Stimulated activated CD8-positive, alpha-beta memory T cell treated with anti-CD3 and anti-CD28 coated beads, Interleukin-4, amount 100 ng/mL, for 4 hours (primary cell): Measurements from ENCODE around the gene GBP4.
A peak's percentile ranks its signal among the peaks of the same experiment; 100 is the strongest.
"Not testable (repeated sequence)": the region's sequence is repeated elsewhere in the genome, so short reads cannot be mapped to it uniquely, and the experiment has no call there.

ENCODE experiments used
- DNase-seq, 2 donors: peaks; one replicate each; pipeline ENCODE4 v3.0.0-alpha.2; 2020; ENCODE audit warnings: low read depth in 2 of 2, low spot score in 1 of 2

Gene GBP4, protein sequence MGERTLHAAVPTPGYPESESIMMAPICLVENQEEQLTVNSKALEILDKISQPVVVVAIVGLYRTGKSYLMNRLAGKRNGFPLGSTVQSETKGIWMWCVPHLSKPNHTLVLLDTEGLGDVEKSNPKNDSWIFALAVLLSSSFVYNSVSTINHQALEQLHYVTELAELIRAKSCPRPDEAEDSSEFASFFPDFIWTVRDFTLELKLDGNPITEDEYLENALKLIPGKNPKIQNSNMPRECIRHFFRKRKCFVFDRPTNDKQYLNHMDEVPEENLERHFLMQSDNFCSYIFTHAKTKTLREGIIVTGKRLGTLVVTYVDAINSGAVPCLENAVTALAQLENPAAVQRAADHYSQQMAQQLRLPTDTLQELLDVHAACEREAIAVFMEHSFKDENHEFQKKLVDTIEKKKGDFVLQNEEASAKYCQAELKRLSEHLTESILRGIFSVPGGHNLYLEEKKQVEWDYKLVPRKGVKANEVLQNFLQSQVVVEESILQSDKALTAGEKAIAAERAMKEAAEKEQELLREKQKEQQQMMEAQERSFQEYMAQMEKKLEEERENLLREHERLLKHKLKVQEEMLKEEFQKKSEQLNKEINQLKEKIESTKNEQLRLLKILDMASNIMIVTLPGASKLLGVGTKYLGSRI

DNA sequence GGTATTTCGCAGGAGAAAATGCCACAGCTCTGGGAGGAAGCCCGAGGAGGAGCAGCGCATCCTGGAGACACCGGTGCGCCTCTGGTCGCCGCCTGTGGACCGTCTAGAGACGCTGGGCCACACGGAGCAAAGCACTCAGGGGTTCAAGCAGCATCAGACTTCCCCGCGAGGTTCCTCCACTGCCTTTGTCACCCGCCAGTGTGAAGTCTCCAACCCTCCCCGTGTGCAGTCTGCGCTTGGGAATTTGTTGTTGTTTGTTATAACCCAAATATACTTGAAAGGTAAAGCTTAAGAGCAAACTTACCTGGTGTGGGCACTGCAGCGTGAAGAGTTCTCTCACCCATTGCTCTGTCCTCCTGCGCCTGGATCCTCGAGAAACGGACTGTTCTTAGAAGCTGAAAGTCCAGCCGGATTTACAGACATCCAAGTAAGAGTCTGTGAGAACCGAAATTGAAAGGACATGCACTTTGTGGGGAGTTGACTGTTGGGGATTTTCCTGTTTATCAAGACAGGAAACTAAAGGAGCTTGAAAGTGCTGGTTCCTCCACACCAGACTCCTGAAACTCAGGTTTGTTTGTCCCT is at the start of gene GBP4:
Gene GBP4 (minus strand): TSS at position 452 of the 582 bp plus-strand sequence. CDS start 108 bp downstream, at position 344.
- peak; percentile 13 to 15 for DNase-seq

DNA sequence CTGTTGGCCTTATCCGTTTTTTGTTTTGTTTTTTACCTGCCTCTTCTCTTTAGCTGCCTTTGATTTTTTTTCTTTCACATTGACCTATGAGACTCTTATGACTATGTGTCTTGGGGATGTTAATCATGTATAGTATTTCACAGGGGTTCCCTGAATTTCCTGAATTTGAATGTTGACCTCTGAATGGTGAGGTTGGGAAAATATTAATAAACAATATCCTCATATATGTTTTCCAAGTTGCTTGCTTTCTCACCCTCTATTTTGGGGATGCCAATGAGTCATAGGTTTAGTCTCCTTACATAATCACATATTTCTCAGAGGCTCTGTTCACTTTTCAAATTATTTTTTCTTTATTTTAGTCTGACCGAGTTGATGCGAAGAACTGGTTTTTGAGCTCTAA is 44.3 kb upstream of the GBP4 start:
- no peak for DNase-seq

DNA sequence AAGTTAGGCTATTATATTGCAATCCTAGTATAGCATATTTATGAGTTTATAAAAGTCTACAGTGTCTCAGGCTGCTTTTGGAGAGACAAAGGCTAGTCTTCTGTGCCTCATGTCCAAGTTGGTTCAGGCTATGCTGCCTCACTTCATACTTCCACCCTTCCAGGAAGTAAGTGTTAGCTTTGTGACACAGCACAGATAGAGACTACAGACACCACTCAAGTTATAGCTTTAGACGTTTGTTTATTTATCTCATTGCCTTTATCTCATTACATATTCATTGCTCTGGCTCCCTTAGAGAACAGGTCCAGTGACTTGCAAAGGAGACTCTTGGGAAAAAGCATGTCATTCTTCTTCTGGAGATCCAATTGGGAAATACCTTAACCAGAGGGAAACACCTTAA is 22.6 kb upstream of the GBP4 start:
- DNase-seq = no peak

DNA sequence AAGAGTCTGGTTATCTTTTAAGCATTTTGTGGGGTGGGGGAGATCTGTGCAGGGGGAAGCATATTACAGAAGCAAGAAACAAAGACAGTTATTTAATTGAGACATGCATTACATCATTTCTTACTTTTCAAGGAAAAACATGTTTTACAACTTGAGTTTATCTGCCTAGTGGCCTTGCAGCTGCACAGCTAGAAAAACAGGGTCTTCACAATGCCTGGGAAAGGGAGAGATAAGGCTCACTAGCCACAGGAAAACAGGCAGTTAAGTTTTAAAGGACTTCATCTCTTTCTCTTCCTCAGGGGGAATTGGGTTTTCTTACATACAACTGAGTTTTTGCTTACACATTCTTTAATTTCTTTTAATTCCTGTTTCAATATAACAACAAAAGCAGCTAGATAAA is 21.1 kb upstream of the GBP4 start:
- DNase-seq = not testable (repeated sequence)

DNA sequence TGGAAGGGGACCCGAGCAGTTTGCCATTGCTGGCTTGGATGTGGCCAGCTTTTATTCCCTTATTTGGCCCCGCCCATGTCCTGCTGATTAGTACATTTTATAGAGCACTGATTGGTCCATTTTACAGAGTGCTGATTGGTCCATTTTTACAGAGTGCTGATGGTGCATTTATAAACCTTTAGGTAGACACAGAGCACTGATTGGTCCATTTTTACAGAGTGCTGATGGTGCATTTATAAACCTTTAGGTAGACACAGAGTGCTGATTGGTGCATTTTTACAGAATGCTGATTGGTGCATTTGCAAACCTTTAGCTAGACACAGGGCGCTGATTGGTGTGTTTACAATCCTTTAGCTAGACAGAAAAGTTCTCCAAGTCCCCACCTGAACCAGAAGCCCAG is 20.2 kb upstream of the GBP4 start:
- not testable (repeated sequence) for DNase-seq

DNA sequence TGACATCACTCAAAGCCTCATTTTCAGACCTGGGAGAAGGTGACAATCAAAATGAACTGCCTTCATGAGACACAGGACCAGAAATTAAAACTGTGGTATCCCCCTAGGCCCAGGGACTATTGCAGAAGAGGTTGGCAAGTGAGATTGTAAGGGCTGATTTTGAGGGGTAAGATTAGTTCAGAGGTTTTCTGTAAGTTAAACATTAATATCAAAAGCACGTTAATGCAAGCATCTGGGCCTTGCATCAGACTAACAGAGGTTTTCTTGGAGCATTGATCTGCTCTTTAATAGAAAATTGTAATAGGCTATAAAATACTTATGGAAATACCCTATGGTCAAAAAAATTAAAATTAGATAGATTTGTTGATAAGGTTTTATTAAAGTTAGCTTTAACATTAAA is 14.6 kb upstream of the GBP4 start:
- DNase-seq = no peak

DNA sequence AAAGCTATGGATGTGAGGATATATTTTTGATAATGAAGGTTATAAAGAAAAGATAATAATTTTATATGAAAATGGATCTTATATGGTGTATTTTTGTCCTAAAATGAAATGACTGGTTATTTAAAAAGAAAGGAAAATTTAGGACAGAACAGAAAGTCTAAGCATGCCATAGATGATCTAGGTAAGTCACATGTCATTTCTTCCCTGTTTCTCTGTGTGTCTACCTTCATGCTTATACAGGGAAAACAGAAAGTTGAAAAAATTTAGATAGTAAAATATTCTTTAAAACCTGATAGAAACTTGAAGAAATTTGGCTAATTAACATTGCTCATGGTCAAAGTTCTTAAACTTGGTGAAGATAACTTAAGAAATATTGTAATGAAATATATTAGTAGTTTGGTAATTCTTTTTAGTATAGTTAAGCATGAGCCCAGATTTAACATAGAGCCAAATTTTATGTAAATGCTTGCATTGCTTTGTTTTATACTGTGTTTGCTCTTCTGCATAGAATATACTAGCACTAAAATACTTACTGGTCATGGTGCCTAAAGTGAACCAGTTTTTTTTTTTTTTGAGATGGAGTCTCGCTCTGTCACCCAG is 12.4 kb upstream of the GBP4 start:
- no peak for DNase-seq

DNA sequence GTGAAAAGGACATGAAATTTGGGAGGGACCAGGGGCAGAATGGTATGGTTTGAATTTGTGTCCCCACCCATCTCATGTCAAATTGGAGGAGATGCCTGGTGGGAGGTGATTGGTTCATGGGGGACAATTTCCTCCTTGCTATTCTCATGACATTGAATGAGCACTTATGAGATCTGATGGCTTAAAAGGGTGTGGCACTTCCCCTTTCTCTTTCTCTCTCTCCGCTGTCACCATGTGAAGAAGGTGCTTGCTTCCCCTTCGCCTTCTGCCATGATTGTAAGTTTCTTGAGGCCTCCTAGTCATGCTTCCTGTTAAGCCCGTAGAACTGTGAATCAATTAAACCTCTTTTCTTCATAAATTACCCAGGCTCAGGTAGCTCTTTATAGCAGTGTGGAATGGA is 7.6 kb upstream of the GBP4 start:
- no peak for DNase-seq

DNA sequence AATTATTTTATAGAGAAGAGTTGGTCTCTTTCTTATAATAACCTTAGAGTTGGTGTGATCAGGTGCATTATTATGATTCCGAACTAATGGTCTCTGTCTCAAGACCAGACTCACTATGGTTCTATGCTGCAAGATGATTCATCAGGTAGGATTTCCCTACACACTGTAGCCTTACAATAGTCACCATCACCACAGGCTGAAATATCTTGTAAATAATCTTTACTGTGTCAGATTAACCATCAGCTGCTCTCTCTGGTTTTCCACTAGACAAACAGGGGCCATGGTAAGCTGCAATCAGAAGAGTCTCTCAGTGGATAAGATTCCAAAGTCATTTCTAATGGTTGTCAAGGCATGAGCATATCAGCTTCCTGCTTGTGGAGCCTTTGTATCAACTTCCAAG is 4.4 kb upstream of the GBP4 start:
- DNase-seq = no peak

DNA sequence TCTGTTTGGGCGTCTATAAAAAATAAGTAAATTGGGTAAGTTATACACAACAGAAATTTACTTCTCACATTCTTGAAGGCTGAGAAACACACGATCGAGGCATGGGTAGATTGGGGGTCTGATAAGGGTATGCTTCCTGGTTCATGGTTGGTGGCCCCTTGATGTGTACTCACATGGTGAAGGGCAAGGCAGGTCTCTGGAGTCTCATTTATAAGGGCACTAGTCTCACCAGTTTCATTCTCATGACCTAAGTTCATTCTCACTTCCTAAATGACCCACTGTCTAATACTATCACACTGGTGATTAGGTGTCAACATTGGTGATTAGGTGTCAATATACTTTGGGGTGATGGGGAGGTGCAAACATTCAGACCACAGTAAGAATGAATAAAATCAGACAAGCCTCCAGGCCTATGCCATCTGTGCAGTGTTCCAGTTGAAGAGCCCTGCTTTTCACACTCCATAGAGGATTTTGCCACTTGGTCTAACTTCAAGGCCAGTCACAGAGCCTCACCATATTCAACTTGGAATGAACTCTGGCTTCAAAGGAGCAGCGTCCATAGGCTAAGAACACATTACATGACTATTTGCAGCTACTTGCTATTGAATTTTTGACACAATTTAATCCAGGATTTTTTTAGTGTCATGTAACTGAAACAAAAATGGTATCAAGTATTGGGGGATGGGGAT is 2.5 kb upstream of the GBP4 start:
- DNase-seq = no peak

DNA sequence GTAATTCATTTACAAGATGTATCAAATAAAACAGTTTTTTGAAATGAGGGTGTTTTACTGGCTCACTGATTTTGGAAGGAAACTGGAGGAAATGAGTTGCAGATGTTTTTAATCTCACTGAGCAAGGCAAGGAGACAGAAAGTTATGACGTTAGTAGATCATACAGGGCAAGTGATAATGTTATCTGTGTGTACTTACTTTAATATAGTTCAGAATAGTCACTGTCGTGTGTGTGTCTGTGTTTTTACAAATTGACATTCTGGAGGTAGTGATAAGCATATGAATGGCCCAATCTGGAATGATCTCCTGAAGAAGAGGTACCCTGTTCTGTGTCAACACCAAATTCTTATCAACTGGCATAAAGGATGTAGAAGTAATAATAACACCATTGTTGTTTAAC is 1.9 kb upstream of the GBP4 start:
- no peak for DNase-seq

DNA sequence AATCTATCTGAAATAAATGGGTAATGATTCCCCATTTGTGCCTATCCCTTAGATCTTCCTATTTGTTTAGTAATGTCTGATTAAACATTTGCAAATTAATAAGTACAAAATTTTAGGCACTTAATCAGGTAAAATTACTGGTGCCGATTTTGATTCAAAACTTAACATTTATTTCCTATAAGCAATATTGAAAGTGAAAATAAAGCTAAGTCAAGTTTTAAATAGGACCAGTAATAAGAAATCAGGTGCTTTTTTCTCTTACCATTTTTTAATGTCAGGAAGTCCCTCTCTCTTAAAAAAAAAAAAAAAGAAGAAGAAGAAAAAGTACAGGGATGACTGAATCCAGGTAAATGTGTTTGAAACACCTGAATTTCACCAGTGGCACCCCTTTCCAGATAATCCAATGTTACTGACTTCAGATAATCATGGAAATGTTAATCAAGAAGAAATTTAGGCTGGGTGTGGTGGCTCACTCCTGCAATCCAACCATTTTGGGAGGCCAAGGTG is 836 bp upstream of the GBP4 start:
- DNase-seq = no peak

DNA sequence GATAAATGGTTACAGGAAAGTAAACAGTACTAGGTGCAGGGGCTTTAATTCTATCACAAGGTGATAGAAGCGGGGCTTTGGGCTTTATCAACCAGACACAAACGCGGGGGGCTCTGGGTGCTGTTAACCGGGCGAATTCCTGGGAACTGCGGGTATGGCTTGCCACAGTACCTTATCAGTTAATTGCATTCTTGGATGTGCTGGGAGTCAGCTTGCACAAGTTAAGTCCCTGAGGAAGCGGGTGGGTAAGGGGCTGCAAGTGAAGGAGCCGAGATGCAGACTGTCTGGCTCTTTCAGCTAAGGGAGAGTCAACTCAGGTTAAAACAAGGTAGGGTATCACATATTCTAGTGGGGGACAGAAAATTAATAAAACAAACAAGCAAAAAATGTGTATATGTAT is 661 bp downstream of the GBP4 start:
- DNase-seq = no peak

DNA sequence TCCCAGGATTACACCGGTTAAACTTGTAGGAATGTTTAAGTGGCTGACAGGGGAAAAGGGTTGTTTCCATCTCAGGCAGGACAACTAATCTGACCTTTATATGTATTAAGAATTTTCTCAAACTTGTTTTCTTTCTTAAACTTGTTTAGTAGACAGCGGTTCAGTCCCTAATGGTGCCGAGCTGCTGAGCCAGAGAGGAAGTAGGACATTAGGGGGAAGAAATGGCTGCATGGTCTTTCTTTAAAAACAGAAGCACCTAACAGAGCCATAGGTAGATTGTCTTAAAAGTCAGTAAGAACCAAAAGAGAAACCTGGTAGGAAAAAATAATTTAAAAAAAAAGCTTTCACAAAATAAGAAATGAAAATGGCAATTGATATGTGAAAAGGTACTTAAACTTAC is 3.3 kb downstream of the GBP4 start:
- DNase-seq = no peak

DNA sequence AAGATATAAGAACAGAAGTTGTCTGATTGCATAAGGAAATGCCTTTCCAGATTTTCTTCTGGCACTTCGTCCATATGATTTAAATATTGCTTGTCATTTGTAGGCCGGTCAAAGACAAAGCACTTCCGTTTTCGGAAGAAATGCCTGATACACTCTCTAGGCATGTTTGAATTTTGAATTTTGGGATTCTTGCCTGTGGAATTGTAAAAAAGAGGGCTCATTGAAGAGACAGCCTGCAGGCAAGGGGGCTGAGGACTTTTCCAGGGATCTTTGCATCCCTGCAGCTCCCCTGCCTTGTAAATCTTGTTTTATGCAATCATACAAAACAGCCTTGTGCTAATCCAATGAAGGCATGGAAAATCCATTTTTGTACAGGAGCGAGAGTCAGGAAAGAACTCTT is 7.4 kb downstream of the GBP4 start:
- no peak for DNase-seq

DNA sequence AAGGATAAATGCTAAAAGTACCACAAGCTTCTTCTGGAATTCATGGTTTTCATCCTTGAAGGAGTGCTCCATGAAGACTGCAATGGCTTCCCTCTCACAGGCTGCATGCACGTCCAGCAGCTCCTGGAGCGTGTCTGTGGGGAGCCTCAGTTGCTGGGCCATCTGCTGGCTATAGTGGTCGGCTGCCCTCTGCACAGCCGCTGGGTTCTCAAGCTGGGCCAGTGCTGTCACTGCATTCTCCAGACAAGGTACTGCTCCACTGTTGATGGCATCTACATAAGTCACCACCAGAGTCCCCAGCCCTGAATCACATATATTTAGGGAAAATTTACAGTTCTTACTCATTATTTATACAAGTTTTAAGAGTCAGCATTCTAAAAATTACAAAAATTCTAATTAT is 8.7 kb downstream of the GBP4 start:
- DNase-seq = no peak

DNA sequence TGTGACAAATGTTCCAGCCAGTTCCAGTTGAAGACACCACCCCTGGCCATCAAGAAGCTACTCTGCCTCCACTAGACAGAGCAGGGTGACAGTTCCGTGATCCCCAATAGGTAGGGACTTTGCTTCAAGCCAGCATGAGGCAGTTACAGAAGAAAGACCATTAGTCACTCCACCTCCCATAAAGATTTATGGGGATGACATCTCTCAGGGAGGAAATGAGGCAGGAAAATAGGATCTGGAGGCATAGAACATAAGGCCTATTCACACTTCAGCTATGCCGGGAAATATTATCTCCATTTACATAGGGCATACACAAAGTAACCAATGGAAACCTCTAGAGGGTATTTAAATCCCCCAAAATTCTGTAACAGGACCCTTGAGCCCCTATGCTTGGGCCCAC is 19.4 kb downstream of the GBP4 start:
- no peak for DNase-seq

DNA sequence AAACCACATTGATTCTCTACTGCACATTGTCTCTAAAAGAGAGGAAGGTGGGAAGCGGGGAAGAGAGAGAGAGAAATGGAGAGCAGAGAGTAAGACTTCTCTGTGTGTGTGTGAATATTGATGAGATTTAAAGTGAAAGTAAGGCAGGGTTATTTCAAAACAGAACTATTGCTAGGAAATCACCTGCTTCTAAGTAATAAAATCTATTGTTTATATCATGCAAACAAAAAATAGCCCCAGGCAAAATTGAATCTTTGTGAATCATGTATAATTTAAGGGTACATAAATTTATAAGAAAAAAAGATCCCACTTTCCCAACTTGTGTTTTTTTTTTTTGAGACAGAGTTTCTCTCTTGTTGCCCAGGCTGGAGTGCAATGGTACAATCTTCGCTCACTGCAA is 21.8 kb downstream of the GBP4 start:
- DNase-seq = no peak

DNA sequence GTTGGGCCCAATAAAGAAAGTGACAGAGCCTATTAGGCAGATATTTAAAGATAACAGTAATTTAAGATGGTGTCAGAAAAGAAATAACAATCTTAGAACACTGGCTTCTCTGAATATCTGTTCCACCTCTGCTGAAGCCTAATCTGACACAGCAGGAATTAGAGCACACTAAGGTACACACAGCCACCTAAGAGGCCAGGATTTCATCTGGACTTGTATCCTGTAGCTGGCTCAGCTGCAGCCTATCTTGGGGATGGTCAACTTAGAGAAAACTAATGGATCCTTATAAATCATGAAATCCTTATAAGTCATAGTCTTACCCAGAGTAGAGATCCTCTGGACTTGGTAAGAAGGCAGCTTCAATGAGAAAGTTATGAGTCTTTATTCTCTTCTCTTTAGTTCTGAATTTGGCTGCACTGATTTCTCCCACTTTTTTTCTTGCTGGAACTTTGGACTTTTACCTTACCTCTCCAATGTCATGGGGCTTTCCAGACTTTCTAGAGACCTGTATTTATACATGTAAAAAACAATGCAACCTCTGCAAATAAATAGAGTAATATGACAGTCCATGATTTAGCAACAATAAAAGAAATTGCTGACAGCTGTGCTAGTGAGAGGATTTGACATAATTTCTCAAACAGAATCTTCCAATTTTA is 23.0 kb downstream of the GBP4 start, which contains the start of gene GBP7:
Gene GBP7 (minus strand): TSS at position 403 of the 656 bp plus-strand sequence. CDS start 4,068 bp downstream, outside the sequence.
- DNase-seq = no peak

DNA sequence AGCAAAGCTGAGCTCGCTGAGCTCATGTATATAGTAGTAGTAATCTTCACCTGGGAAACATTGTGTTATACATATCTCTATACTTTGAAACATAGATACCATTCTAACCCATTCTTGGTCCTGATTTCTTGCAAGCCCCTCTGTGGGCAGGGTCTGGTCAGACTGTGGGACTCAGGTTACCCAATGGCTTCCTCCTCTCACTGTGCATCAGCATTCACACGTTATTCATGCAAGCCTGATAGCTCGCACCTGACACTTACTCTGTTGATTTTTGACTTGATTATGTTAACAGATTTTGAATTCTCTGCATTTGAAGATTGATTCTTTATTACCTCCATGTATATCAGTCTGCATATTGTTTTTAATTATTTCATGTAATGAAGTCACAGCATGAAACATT is 24.3 kb downstream of the GBP4 start:
- DNase-seq = no peak
